Measurements from ENCODE around the gene DHRS7C.

DHRS7C gene

GRCh38 chr17:9766970-9767369 is 24.4 kb downstream of the DHRS7C start:
- DNase-seq (ENCODE audit: low read depth), result no peak

GRCh38 chr17:9765322-9765721 is 26.1 kb downstream of the DHRS7C start:
- no peak for DNase-seq (ENCODE audit: low read depth)

GRCh38 chr17:9763643-9764042 is 27.7 kb downstream of the DHRS7C start:
- no peak for DNase-seq (ENCODE audit: low read depth)

GRCh38 chr17:9760266-9760665 is 31.1 kb downstream of the DHRS7C start:
- DNase-seq (ENCODE audit: low read depth), result no peak

GRCh38 chr17:9755083-9755482 is 36.3 kb downstream of the DHRS7C start:
- no peak for DNase-seq (ENCODE audit: low read depth)

GRCh38 chr17:9750524-9750923 is 40.9 kb downstream of the DHRS7C start:
- no peak for DNase-seq (ENCODE audit: low read depth)

- no peak for DNase-seq (ENCODE audit: low read depth)
Observed at GRCh38 chr17:9729735-9730420, 61.5 kb downstream of the DHRS7C start.

GRCh38 chr17:9729034-9729650 is 62.2 kb downstream of the DHRS7C start:
- DNase-seq (ENCODE audit: low read depth), result no peak

GRCh38 chr17:9728564-9728963 is 62.8 kb downstream of the DHRS7C start:
- no peak for DNase-seq (ENCODE audit: low read depth)

GRCh38 chr17:9728005-9728404 is 63.4 kb downstream of the DHRS7C start:
- DNase-seq (ENCODE audit: low read depth), result no peak

GRCh38 chr17:9726291-9726690 is 65.1 kb downstream of the DHRS7C start:
- no peak for DNase-seq (ENCODE audit: low read depth)

- no peak for DNase-seq (ENCODE audit: low read depth)
Observed at GRCh38 chr17:9725575-9725974, 65.8 kb downstream of the DHRS7C start.
